HEK293 (cell line): ENCODE results near the gene CHCHD5.

Source experiments
- CTCF ChIA-PET: fragments of 350-600 bp; formaldehyde crosslinking; extraction: SDS; loops from one replicate; lab custom pipeline; 2021; ENCODE audit warnings: antibody characterized with exemption; lab: Yijun Ruan, JAX
- POLR2A ChIA-PET: fragments of 300-600 bp; formaldehyde crosslinking; extraction: SDS; loops from one replicate; lab custom pipeline; 2020; ENCODE audit warnings: antibody characterized with exemption, inconsistent platforms; lab: Yijun Ruan, JAX
- H3K27ac ChIP-seq: fragments of 200-500 bp; sonication (Bioruptor generic); 2 replicates; pipeline ENCODE4 v1.5.1; 2014; ENCODE audit warnings: low read depth, low read length, control low read depth, inconsistent platforms; ENCODE audit errors: extremely low read depth
- H3K36me3 ChIP-seq, 2 experiments: fragments of 200-500 bp in 1 of 2; sonication (Bioruptor generic) in 1 of 2; 1 replicate in 1 of 2; 2 replicates in 1 of 2; pipeline ENCODE4 v1.5.1; 2014 to 2017; ENCODE audit warnings: inconsistent platforms in 2 of 2, low read length in 2 of 2; ENCODE audit not compliant: control insufficient read depth in 2 of 2, insufficient read depth in 1 of 2
- H3K4me1 ChIP-seq: fragments of 200-500 bp; sonication (Bioruptor generic); 2 replicates; pipeline ENCODE4 v1.5.1; 2014; ENCODE audit warnings: mild to moderate bottlenecking, low read length, inconsistent platforms; ENCODE audit not compliant: control insufficient read depth, insufficient read depth
- H3K4me3 ChIP-seq: 2 replicates; pipeline ENCODE4 v1.5.1; 2011; ENCODE audit warnings: low read depth, mild to moderate bottlenecking, control low read depth, low read length, moderate library complexity
- H3K9me3 ChIP-seq: fragments of 200-500 bp; sonication (Bioruptor generic); 2 replicates; pipeline ENCODE4 v1.5.1; 2014; ENCODE audit warnings: low read depth, low read length, inconsistent platforms; ENCODE audit not compliant: control insufficient read depth, insufficient read depth
- EGR2 ChIP-seq: fragments of 450-650 bp; formaldehyde crosslinking; IDR thresholded peaks from 2 replicates; pipeline ENCODE4 v1.5.1; 2016; ENCODE audit warnings: low read depth, missing biosample characterization, missing genetic modification characterization
- GLI4 ChIP-seq: fragments of 450-650 bp; formaldehyde crosslinking; IDR thresholded peaks from 2 replicates; pipeline ENCODE4 v1.5.1; 2016; ENCODE audit warnings: missing biosample characterization, missing genetic modification characterization
- SCRT2 ChIP-seq: fragments of 450-650 bp; formaldehyde crosslinking; IDR thresholded peaks from 2 replicates; pipeline ENCODE4 v1.5.1; 2016; ENCODE audit warnings: missing biosample characterization, missing genetic modification characterization
- WT1 ChIP-seq: fragments of 450-650 bp; formaldehyde crosslinking; IDR thresholded peaks from 2 replicates; pipeline ENCODE4 v1.5.1; 2016; ENCODE audit warnings: missing biosample characterization, missing genetic modification characterization
- ZBTB8A ChIP-seq: fragments of 450-650 bp; formaldehyde crosslinking; IDR thresholded peaks from 2 replicates; pipeline ENCODE4 v1.5.1; 2016; ENCODE audit warnings: missing biosample characterization, missing genetic modification characterization
- ZIC2 ChIP-seq: fragments of 450-650 bp; formaldehyde crosslinking; IDR thresholded peaks from 2 replicates; pipeline ENCODE4 v1.5.1; 2016; ENCODE audit warnings: missing biosample characterization, missing genetic modification characterization
- ZNF121 ChIP-seq: fragments of 450-650 bp; formaldehyde crosslinking; IDR thresholded peaks from 2 replicates; pipeline ENCODE4 v1.5.1; 2016; ENCODE audit warnings: missing biosample characterization, missing genetic modification characterization
- ZNF157 ChIP-seq: fragments of 450-650 bp; formaldehyde crosslinking; IDR thresholded peaks from 2 replicates; pipeline ENCODE4 v1.5.1; 2016; ENCODE audit warnings: missing biosample characterization, missing genetic modification characterization
- ZNF211 ChIP-seq: fragments of 450-650 bp; formaldehyde crosslinking; IDR thresholded peaks from 2 replicates; pipeline ENCODE4 v1.5.1; 2016; ENCODE audit warnings: low read depth, missing biosample characterization, missing genetic modification characterization
- ZNF24 ChIP-seq: fragments of 450-650 bp; formaldehyde crosslinking; IDR thresholded peaks from 2 replicates; pipeline ENCODE4 v1.5.1; 2016; ENCODE audit warnings: missing biosample characterization, missing genetic modification characterization
- ZNF311 ChIP-seq: fragments of 450-650 bp; formaldehyde crosslinking; IDR thresholded peaks from 2 replicates; pipeline ENCODE4 v1.5.1; 2017; ENCODE audit warnings: missing biosample characterization, missing genetic modification characterization, borderline replicate concordance
- ZNF335 ChIP-seq: fragments of 450-650 bp; formaldehyde crosslinking; conservative IDR thresholded peaks from 2 replicates; pipeline ENCODE4 v1.5.1; 2016; ENCODE audit warnings: missing biosample characterization, missing genetic modification characterization
- ZNF48 ChIP-seq: fragments of 450-650 bp; formaldehyde crosslinking; IDR thresholded peaks from 2 replicates; pipeline ENCODE4 v1.5.1; 2016; ENCODE audit warnings: missing biosample characterization, missing genetic modification characterization
- ZNF544 ChIP-seq: fragments of 450-650 bp; formaldehyde crosslinking; IDR thresholded peaks from 2 replicates; pipeline ENCODE4 v1.5.0; 2017; ENCODE audit warnings: missing biosample characterization, missing genetic modification characterization
- ZNF561 ChIP-seq: fragments of 450-650 bp; IDR thresholded peaks from 2 replicates; pipeline ENCODE4 v1.5.1; 2018; ENCODE audit warnings: missing biosample characterization, missing genetic modification characterization, borderline replicate concordance
- ZNF623 ChIP-seq: fragments of 450-650 bp; formaldehyde crosslinking; IDR thresholded peaks from 2 replicates; pipeline ENCODE4 v1.5.1; 2016; ENCODE audit warnings: missing biosample characterization, missing genetic modification characterization
- ZNF626 ChIP-seq: fragments of 450-650 bp; sonication (Bioruptor Pico); formaldehyde crosslinking; IDR thresholded peaks from 2 replicates; pipeline ENCODE4 v1.5.1; 2018; ENCODE audit warnings: missing biosample characterization, missing genetic modification characterization, inconsistent platforms
- ZNF660 ChIP-seq: fragments of 450-650 bp; IDR thresholded peaks from 2 replicates; pipeline ENCODE4 v1.5.1; 2018; ENCODE audit warnings: missing biosample characterization, mild to moderate bottlenecking, missing genetic modification characterization
- TF ChIP-seq, protein P1 (sequence below): fragments of 450-650 bp; formaldehyde crosslinking; IDR thresholded peaks from 2 replicates; pipeline ENCODE4 v1.5.1; 2016; ENCODE audit warnings: missing biosample characterization, missing genetic modification characterization
- TF ChIP-seq, protein P2 (sequence below): fragments of 450-650 bp; formaldehyde crosslinking; IDR thresholded peaks from 2 replicates; pipeline ENCODE4 v1.5.1; 2016; ENCODE audit warnings: missing biosample characterization, missing genetic modification characterization
- TF ChIP-seq, protein P3 (sequence below): fragments of 450-650 bp; formaldehyde crosslinking; IDR thresholded peaks from 2 replicates; pipeline ENCODE4 v1.5.0; 2017; ENCODE audit warnings: missing biosample characterization, missing genetic modification characterization, borderline replicate concordance

The CHCHD5 gene

DNA sequence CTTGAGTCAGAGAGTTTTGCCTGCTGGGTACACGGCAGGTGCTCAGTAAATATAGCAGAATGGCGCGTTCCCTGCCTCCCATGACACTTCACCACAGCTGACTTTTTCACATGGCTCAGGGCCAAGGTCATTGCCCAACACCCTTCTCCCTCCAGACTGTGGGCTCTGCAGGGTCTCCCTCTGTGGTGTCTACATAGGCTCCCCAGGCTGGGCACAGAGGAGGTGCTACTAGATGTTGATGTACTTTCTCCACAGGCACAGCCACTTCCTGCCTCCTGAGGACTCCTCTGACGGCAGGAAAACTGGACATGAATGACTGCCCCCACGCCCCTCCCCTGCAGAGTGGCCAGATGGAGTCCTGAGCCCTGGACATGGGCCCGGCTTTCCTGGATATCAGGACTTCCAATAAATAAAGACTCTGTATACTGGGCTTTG lies 4.2 kb downstream of the CHCHD5 start:
- CTCF ChIA-PET: no interaction called here
- TF ChIP-seq ZIC2 (tag by site-specific recombination): peak; percentile 97
- no peak for TF ChIP-seq ZNF623
- TF ChIP-seq, protein P1, sequence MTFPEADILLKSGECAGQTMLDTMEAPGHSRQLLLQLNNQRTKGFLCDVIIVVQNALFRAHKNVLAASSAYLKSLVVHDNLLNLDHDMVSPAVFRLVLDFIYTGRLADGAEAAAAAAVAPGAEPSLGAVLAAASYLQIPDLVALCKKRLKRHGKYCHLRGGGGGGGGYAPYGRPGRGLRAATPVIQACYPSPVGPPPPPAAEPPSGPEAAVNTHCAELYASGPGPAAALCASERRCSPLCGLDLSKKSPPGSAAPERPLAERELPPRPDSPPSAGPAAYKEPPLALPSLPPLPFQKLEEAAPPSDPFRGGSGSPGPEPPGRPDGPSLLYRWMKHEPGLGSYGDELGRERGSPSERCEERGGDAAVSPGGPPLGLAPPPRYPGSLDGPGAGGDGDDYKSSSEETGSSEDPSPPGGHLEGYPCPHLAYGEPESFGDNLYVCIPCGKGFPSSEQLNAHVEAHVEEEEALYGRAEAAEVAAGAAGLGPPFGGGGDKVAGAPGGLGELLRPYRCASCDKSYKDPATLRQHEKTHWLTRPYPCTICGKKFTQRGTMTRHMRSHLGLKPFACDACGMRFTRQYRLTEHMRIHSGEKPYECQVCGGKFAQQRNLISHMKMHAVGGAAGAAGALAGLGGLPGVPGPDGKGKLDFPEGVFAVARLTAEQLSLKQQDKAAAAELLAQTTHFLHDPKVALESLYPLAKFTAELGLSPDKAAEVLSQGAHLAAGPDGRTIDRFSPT (tag by site-specific recombination): no peak
- POLR2A ChIA-PET: no interaction called here

DNA sequence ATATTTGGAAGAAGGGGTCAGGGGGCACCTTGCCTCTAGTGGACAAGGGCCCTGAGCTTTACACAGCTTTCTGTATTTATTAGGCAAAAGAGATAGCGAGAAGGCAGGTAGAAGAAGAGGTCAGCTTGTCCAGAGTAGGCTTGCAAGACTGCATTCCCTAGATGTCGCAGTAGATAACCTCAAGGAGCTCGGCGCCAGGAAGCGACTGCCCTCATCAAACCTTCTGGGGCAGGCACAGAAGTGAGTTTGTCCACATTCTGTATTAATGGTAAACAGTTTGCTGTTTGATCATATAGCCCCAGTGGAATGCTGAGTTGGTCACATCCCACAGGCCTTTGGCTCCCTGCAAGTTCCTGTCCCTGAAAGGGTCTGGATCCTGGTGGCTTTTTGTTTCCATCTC lies 7.0 kb downstream of the CHCHD5 start:
- H3K4me3 ChIP-seq: no peak overlapping the region
- no peak overlapping the region for H3K27ac ChIP-seq
- H3K4me1 ChIP-seq: no peaks in the 10 kb centered on the region
- TF ChIP-seq ZBTB8A (tag by site-specific recombination) (no peak), ZNF335 (tag by site-specific recombination) (no peak), EGR2 (no peak), ZNF211 (tag by site-specific recombination) (no peak), ZNF121 (no peak), GLI4 (tag by site-specific recombination) (no peak), WT1 (tag by site-specific recombination) (no peak), ZNF660 (tag by site-specific recombination) (no peak), ZNF626 (no peak), ZNF157 (tag by site-specific recombination) (no peak), ZNF561 (no peak), ZNF311 (tag by site-specific recombination) (no peak), ZNF544 (no peak), SCRT2 (no peak), ZNF48 (tag by site-specific recombination) (no peak), ZNF24 (tag by site-specific recombination) (no peak)
- TF ChIP-seq, protein P2, sequence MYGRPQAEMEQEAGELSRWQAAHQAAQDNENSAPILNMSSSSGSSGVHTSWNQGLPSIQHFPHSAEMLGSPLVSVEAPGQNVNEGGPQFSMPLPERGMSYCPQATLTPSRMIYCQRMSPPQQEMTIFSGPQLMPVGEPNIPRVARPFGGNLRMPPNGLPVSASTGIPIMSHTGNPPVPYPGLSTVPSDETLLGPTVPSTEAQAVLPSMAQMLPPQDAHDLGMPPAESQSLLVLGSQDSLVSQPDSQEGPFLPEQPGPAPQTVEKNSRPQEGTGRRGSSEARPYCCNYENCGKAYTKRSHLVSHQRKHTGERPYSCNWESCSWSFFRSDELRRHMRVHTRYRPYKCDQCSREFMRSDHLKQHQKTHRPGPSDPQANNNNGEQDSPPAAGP (tag by site-specific recombination): no peak
- TF ChIP-seq, protein P3, sequence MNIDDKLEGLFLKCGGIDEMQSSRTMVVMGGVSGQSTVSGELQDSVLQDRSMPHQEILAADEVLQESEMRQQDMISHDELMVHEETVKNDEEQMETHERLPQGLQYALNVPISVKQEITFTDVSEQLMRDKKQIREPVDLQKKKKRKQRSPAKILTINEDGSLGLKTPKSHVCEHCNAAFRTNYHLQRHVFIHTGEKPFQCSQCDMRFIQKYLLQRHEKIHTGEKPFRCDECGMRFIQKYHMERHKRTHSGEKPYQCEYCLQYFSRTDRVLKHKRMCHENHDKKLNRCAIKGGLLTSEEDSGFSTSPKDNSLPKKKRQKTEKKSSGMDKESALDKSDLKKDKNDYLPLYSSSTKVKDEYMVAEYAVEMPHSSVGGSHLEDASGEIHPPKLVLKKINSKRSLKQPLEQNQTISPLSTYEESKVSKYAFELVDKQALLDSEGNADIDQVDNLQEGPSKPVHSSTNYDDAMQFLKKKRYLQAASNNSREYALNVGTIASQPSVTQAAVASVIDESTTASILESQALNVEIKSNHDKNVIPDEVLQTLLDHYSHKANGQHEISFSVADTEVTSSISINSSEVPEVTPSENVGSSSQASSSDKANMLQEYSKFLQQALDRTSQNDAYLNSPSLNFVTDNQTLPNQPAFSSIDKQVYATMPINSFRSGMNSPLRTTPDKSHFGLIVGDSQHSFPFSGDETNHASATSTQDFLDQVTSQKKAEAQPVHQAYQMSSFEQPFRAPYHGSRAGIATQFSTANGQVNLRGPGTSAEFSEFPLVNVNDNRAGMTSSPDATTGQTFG (tag by site-specific recombination): no peak
- peaks cover 1 to 27% of the 10 kb centered on the region in 2 experiments; a peak in 2 of 3 replicates for H3K36me3 ChIP-seq
- POLR2A ChIA-PET: no interaction called here
- no peaks in the 10 kb centered on the region for H3K9me3 ChIP-seq
- CTCF ChIA-PET: interaction anchor here (1.7 kb wide), 1 partner anchor 9 kb away, joined by 18 read pairs; no protein-coding TSS in a partner anchor

More for the DNA sequence above, 4.2 kb downstream of the CHCHD5 start:
- peaks cover 4 to 31% of the 10 kb centered on the region in 2 experiments; a peak in 2 of 3 replicates for H3K36me3 ChIP-seq
- H3K4me1 ChIP-seq: peaks cover 4% of the 10 kb centered on the region
- H3K9me3 ChIP-seq: no peaks in the 10 kb centered on the region
- H3K27ac ChIP-seq: no peak overlapping the region
- no peak overlapping the region for H3K4me3 ChIP-seq
